GM12875 (cell line): ENCODE data around the gene JAG2.
A peak's percentile ranks its signal among the peaks of the same experiment; 100 is the strongest.

ENCODE experiments used
- H3K4me3 ChIP-seq: one replicate; pipeline ENCODE4 v1.5.1; 2011; ENCODE audit warnings: low read depth, low read length, control low read depth
- TF ChIP-seq, protein P1 (sequence below): IDR thresholded peaks from 2 replicates; pipeline ENCODE4 v1.5.1; 2011; ENCODE audit warnings: low read depth, mild to moderate bottlenecking, control low read depth, inconsistent platforms, low read length, moderate library complexity, borderline replicate concordance; ENCODE audit not compliant: insufficient read depth

Gene JAG2

DNA sequence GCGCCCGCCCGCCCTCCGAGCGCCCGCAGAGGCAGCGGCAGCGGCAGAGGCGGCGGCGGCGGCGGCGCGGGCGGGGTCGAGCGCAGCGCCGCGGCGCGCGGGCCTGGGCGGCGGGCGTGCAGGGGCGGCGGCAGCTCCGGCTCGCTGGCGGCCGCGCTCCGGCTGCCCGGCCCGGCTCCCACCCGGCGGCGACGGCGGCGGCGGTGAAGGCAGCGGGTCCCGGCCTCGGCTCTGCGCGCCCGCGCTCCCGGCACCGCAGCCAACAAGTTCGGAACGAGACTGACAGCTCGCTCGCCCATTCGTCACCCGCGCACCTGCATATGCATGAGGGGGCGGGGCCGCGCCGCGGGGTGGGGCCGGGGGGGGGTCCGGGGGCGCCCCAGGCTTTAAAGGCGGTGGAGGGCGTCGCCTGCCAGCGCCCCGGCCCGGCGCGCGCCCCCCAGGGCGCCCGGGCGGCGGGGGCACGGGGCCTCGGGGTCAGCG lies at the start of gene JAG2:
JAG2 (minus strand) TSS at position 281 of the 483 bp plus-strand sequence. CDS start 356 bp downstream, outside the sequence.
- TF ChIP-seq, protein P1, sequence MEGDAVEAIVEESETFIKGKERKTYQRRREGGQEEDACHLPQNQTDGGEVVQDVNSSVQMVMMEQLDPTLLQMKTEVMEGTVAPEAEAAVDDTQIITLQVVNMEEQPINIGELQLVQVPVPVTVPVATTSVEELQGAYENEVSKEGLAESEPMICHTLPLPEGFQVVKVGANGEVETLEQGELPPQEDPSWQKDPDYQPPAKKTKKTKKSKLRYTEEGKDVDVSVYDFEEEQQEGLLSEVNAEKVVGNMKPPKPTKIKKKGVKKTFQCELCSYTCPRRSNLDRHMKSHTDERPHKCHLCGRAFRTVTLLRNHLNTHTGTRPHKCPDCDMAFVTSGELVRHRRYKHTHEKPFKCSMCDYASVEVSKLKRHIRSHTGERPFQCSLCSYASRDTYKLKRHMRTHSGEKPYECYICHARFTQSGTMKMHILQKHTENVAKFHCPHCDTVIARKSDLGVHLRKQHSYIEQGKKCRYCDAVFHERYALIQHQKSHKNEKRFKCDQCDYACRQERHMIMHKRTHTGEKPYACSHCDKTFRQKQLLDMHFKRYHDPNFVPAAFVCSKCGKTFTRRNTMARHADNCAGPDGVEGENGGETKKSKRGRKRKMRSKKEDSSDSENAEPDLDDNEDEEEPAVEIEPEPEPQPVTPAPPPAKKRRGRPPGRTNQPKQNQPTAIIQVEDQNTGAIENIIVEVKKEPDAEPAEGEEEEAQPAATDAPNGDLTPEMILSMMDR, result no peak
- peak within 1 kb of the TSS; percentile 5 for H3K4me3 ChIP-seq

GRCh38 chr14:105217774-105218173 lies 49.2 kb upstream of the JAG2 start:
- TF ChIP-seq, protein P1, result no peak
- H3K4me3 ChIP-seq, result no peak overlapping the region

DNA sequence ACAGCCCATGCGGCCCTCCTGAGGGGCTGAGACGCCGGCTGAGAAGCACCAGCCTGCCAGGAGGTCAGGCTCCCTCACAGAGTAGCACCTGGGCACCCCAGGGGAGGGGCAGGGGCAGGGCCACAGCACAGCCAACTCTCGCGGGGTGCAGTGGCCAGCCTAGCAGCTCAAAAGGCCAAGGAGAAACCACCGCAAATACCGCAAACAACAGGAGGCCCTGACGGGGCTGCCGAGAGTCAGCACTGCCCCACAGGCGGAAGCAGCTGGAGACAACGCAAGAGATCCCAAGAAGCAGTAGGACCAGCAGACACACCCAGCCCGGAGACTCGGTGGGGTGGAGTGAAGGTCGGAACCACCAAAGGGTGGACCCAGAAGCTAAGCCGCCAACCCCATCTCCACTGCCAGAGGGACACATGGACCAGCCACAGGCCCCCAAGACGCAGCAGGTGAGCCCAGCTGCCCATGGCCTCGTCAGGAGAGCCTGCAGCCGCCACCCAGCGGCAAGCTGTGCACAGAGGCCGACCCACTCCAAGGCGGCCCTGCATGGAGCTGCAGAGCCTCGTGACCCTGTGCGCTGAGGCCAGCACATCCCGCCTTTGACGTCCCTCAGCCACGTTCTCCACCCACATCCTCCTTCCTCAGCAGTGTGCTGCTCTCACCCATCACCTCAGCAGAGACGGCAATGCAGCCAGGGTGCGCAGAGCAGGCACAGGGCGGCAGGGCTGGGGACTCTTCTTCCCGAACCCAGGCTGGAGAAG lies 48.1 kb upstream of the JAG2 start:
- TF ChIP-seq, protein P1, result no peak
- H3K4me3 ChIP-seq, result no peak overlapping the region

- no peak overlapping the region for H3K4me3 ChIP-seq
- TF ChIP-seq, protein P1, result no peak
Observed at GRCh38 chr14:105215602-105216001, 47.0 kb upstream of the JAG2 start.

- no peak overlapping the region for H3K4me3 ChIP-seq
- TF ChIP-seq, protein P1, result no peak
Observed at GRCh38 chr14:105214324-105214915, 45.8 kb upstream of the JAG2 start.

GRCh38 chr14:105213361-105213760 lies 44.8 kb upstream of the JAG2 start:
- no peak overlapping the region for H3K4me3 ChIP-seq
- TF ChIP-seq, protein P1, result no peak

DNA sequence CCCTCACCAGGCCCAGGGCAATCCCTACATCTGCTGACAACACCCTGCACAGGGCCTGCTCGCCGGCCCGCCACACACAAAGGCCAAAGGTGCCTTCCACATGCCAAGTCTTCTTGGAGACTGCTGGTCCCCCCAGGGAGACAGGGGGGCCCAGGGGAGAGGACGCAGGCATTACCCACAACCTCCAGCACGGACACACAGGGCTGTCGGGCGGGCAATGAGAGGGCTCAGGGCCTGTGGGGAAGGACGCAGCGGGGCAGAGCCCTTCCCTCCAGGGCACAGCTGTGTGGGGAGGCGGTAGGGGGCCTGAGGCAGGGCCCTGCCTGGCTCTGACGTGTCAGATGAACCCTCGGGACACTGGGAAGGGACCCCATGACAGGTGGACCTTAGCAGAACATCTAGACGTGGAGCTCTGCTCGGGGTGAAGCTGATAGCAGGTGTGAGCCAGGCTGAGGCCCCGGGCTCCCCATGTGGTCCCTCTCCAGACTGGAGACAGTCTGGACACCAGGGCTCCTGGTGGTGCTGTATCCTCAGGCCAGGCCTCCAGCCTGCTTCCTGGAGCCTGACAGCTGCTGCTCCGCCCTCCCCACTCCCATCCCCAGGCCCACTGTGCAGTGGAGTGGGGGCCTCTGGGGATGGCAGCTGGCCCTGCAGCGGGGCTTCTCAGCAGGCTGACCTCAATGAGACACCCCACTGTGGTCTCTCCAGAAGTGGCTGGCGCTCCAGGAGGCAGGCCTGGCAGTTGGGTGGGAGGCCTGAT lies 44.1 kb upstream of the JAG2 start:
- TF ChIP-seq, protein P1, result no peak
- no peak overlapping the region for H3K4me3 ChIP-seq
